Nephron (organoid): ENCODE results near the gene NEK7.
"Not testable (repeated sequence)": the region's sequence is repeated elsewhere in the genome, so short reads cannot be mapped to it uniquely, and the experiment has no call there.

Source experiments
- H3K27ac Mint-ChIP-seq, 3 experiments: 2 replicates each; pipeline ENCODE4 v1.8.0; 2020; ENCODE audit warnings: mixed read lengths in 3 of 3, mild to moderate bottlenecking in 2 of 3, moderate library complexity in 1 of 3
- H3K27me3 Mint-ChIP-seq: 2 replicates; pipeline ENCODE4 v1.8.0; 2021; ENCODE audit warnings: low read depth, mild to moderate bottlenecking, moderate library complexity, mixed read lengths
- H3K36me3 Mint-ChIP-seq: 2 replicates; pipeline ENCODE4 v1.8.0; 2020; ENCODE audit warnings: low read depth, mixed read lengths
- H3K4me1 Mint-ChIP-seq: 2 replicates; pipeline ENCODE4 v1.8.0; 2020; ENCODE audit warnings: mixed read lengths
- H3K4me3 Mint-ChIP-seq, 3 experiments: 2 replicates each; pipeline ENCODE4 v1.8.0; 2020; ENCODE audit warnings: mild to moderate bottlenecking in 3 of 3, mixed read lengths in 3 of 3, moderate library complexity in 2 of 3
- H3K9me3 Mint-ChIP-seq: 2 replicates; pipeline ENCODE4 v1.8.0; 2020; ENCODE audit warnings: mixed read lengths
- CTCF ChIP-seq, 3 experiments: fragments of 200-600 bp; sonication (generic); IDR thresholded peaks; one replicate each; pipeline ENCODE4 v1.5.0; 2021; ENCODE audit warnings: antibody characterized with exemption in 3 of 3; ENCODE audit not compliant: unreplicated experiment in 3 of 3

Gene NEK7

GRCh38 chr1:198220428-198220827 is 63.6 kb downstream of the NEK7 start:
- no peak overlapping the region for H3K27ac Mint-ChIP-seq
- H3K4me3 Mint-ChIP-seq = no peak overlapping the region
- H3K9me3 Mint-ChIP-seq = peaks cover 27% of the 10 kb centered on the region
- no peaks in the 10 kb centered on the region for H3K4me1 Mint-ChIP-seq
- peaks cover 43% of the 10 kb centered on the region for H3K36me3 Mint-ChIP-seq
- TF ChIP-seq CTCF (IDR thresholded peaks at IDR 0.05; ENCODE audit: unreplicated experiment in 3 of 3) = no peak
- H3K27me3 Mint-ChIP-seq = no peaks in the 10 kb centered on the region

- H3K4me1 Mint-ChIP-seq, H3K27me3 Mint-ChIP-seq, H3K9me3 Mint-ChIP-seq, H3K27ac Mint-ChIP-seq, H3K4me3 Mint-ChIP-seq: not testable (repeated sequence)
- peaks cover 32% of the 10 kb centered on the region for H3K36me3 Mint-ChIP-seq
Measured at GRCh38 chr1:198227010-198227409, 70.2 kb downstream of the NEK7 start.

GRCh38 chr1:198227454-198227853 is 70.7 kb downstream of the NEK7 start:
- H3K27ac Mint-ChIP-seq = not testable (repeated sequence)

GRCh38 chr1:198228925-198229324 is 72.1 kb downstream of the NEK7 start:
- Mint-ChIP-seq H3K36me3 (peaks cover 23% of the 10 kb centered on the region), H3K27ac (peak overlapping the region in 1 of 3 experiments; percentile 48), H3K9me3 (peaks cover 9% of the 10 kb centered on the region), H3K27me3 (no peaks in the 10 kb centered on the region), H3K4me3 (no peak overlapping the region), H3K4me1 (peaks cover 6% of the 10 kb centered on the region)
- no peak for TF ChIP-seq CTCF (IDR thresholded peaks at IDR 0.05; ENCODE audit: unreplicated experiment in 3 of 3)

More at GRCh38 chr1:198227454-198227853, 70.7 kb downstream of the NEK7 start:
- H3K27me3 Mint-ChIP-seq, H3K9me3 Mint-ChIP-seq, H3K4me3 Mint-ChIP-seq, H3K4me1 Mint-ChIP-seq: not testable (repeated sequence)
- peaks cover 30% of the 10 kb centered on the region for H3K36me3 Mint-ChIP-seq

GRCh38 chr1:198231779-198232178 is 75.0 kb downstream of the NEK7 start:
- no peak overlapping the region for H3K4me3 Mint-ChIP-seq
- no peak for TF ChIP-seq CTCF (IDR thresholded peaks at IDR 0.05; ENCODE audit: unreplicated experiment in 3 of 3)

GRCh38 chr1:198232378-198232777 is 75.6 kb downstream of the NEK7 start:
- Mint-ChIP-seq H3K27me3 (no peaks in the 10 kb centered on the region), H3K36me3 (peaks cover 12% of the 10 kb centered on the region), H3K4me1 (peaks cover 6% of the 10 kb centered on the region), H3K4me3 (no peak overlapping the region), H3K9me3 (peaks cover 5% of the 10 kb centered on the region), H3K27ac (peak overlapping the region in 1 of 3 experiments; percentile 3)
- TF ChIP-seq CTCF (IDR thresholded peaks at IDR 0.05; ENCODE audit: unreplicated experiment in 3 of 3) = no peak

More at GRCh38 chr1:198231779-198232178, 75.0 kb downstream of the NEK7 start:
- H3K27me3 Mint-ChIP-seq = no peaks in the 10 kb centered on the region
- H3K36me3 Mint-ChIP-seq = peaks cover 14% of the 10 kb centered on the region
- H3K27ac Mint-ChIP-seq = peak overlapping the region in 1 of 3 experiments; percentile 3
- peaks cover 6% of the 10 kb centered on the region for H3K9me3 Mint-ChIP-seq
- peaks cover 6% of the 10 kb centered on the region for H3K4me1 Mint-ChIP-seq

- Mint-ChIP-seq H3K36me3 (peaks cover 12% of the 10 kb centered on the region), H3K27ac (no peak overlapping the region), H3K9me3 (peaks cover 5% of the 10 kb centered on the region), H3K4me3 (no peak overlapping the region), H3K4me1 (peaks cover 6% of the 10 kb centered on the region), H3K27me3 (no peaks in the 10 kb centered on the region)
- no peak for TF ChIP-seq CTCF (IDR thresholded peaks at IDR 0.05; ENCODE audit: unreplicated experiment in 3 of 3)
Measured at GRCh38 chr1:198232940-198233675, 76.3 kb downstream of the NEK7 start.
